K562 (cell line): Measurements from ENCODE around the gene GINS2. TPM values are rescaled to one million over a fixed set of nuclear protein-coding genes. Genes with fewer than 3 reads are reported as not detected.

Experiments
- ATAC-seq: fragments of 200-7000 bp; cut with Tn5 transposase; 3 replicates; pipeline ENCODE4 v1.9.1; 2020; ENCODE audit warnings: moderate library complexity
- BruUV-seq: library from RNA; stranded (reverse); fragments of 400-500 nt; replicated peaks from 2 replicates; lab custom pipeline; 2021; lab: Mats Ljungman, UMichigan
- CTCF ChIA-PET: fragments of 300-600 bp; formaldehyde crosslinking; extraction: SDS; loops from one replicate; lab custom pipeline; 2021; ENCODE audit warnings: low intra/inter-chr PET ratio; lab: Yijun Ruan, JAX
- POLR2A ChIA-PET: fragments of 300-600, 350-650 bp; sonication (Branson Sonifier 250); formaldehyde crosslinking; extraction: SDS; loops from one replicate; lab custom pipeline; 2021; ENCODE audit warnings: antibody characterized with exemption, inconsistent platforms; lab: Yijun Ruan, JAX
- DNase-seq, 4 experiments: peaks; one replicate each; pipeline versions ENCODE4 v3.0.0 to v3.0.0-alpha.2; 2011 to 2018; ENCODE audit warnings: low spot score in 3 of 4, mixed read lengths in 3 of 4; ENCODE audit errors: extremely low read depth in 1 of 4
- FAIRE-seq: peaks from 2 replicates; lab custom pipeline; 2011; peaks lifted over from hg19 to GRCh38; lab: Jason Lieb, UNC
- H2AFZ ChIP-seq: 2 replicates; pipeline ENCODE4 v1.6.0; 2011; ENCODE audit warnings: low read depth, low read length, control low read depth, inconsistent platforms
- H3K27ac ChIP-seq: fragments of 200-600 bp; 3 replicates; pipeline ENCODE4 v1.8.0; 2011; ENCODE audit warnings: low read depth, mild to moderate bottlenecking, control low read depth, inconsistent platforms, low read length, moderate library complexity, mixed read lengths; ENCODE audit errors: extremely low read depth
- H3K27me3 ChIP-seq, 2 experiments: fragments of 300-600 bp in 1 of 2; 2 replicates in 1 of 2; 3 replicates in 1 of 2; pipeline versions ENCODE4 v1.6.0 to v1.8.0; 2011; ENCODE audit warnings: inconsistent platforms in 2 of 2, low read length in 2 of 2, mild to moderate bottlenecking in 1 of 2, mixed read lengths in 1 of 2, moderate library complexity in 1 of 2; ENCODE audit not compliant: control insufficient read depth in 2 of 2, insufficient read depth in 2 of 2
- H3K36me3 ChIP-seq: fragments of 300-600 bp; 3 replicates; pipeline ENCODE4 v1.8.0; 2011; ENCODE audit warnings: mild to moderate bottlenecking, low read length, inconsistent platforms; ENCODE audit not compliant: control insufficient read depth, insufficient read depth
- H3K4me1 ChIP-seq, 2 experiments: fragments of 200-600 bp in 1 of 2; replicated peaks in 1 of 2; 2 replicates in 1 of 2; 3 replicates in 1 of 2; pipeline versions ENCODE4 v1.5.1 to v1.8.0; 2011; ENCODE audit warnings: inconsistent platforms in 2 of 2, low read length in 2 of 2, mild to moderate bottlenecking in 1 of 2, mixed read lengths in 1 of 2, moderate library complexity in 1 of 2; ENCODE audit not compliant: control insufficient read depth in 2 of 2, insufficient read depth in 2 of 2
- H3K4me2 ChIP-seq: 2 replicates; pipeline ENCODE4 v1.6.1; 2011; ENCODE audit warnings: low read length, control low read depth, inconsistent platforms, mixed read lengths; ENCODE audit not compliant: insufficient read depth
- H3K4me3 ChIP-seq: fragments of 200-600 bp; sonication (generic), shearing (Covaris generic); 2 replicates; pipeline ENCODE4 v1.5.1; 2016; ENCODE audit warnings: control low read depth, inconsistent platforms
- H3K79me2 ChIP-seq: fragments of 200-600 bp; 3 replicates; pipeline ENCODE4 v1.8.0; 2011; ENCODE audit warnings: low read length, inconsistent platforms; ENCODE audit not compliant: control insufficient read depth, insufficient read depth
- H3K9ac ChIP-seq, 2 experiments: 2 replicates each; pipeline versions ENCODE4 v1.6.0 to v1.6.1; 2011; ENCODE audit warnings: low read depth in 2 of 2, low read length in 2 of 2, control low read depth in 1 of 2, inconsistent platforms in 1 of 2, mild to moderate bottlenecking in 1 of 2, mixed read lengths in 1 of 2; ENCODE audit not compliant: insufficient read depth in 1 of 2
- H3K9me1 ChIP-seq: one replicate; pipeline ENCODE4 v1.6.0; 2011; ENCODE audit warnings: inconsistent platforms, mild to moderate bottlenecking, low read length, moderate library complexity; ENCODE audit not compliant: control insufficient read depth, insufficient read depth
- H3K9me3 ChIP-seq: replicated peaks from 2 replicates; pipeline ENCODE4 v1.5.1; 2011; ENCODE audit warnings: low read depth, low read length, inconsistent platforms; ENCODE audit not compliant: control insufficient read depth, insufficient read depth
- H4K20me1 ChIP-seq: replicated peaks from 2 replicates; pipeline ENCODE4 v1.6.1; 2011; ENCODE audit warnings: low read length, inconsistent platforms, mixed read lengths; ENCODE audit not compliant: control insufficient read depth, insufficient read depth
- WGBS: fragments of 100-300 bp; shearing (Covaris generic); methylation state at CpG from one replicate; pipeline ENCODE4 v1.1.6; 2016; ENCODE audit warnings: low coverage, mixed read lengths; ENCODE audit not compliant: insufficient coverage; ENCODE audit errors: missing lambda C conversion rate; 5-methylcytosine and 5-hydroxymethylcytosine counted together
- in situ Hi-C: fragments of 300-500 bp; cut with MboI; formaldehyde crosslinking; loops from 4 replicates; pipeline ENCODE4 v1.15.0; 2018; ENCODE audit warnings: inconsistent platforms, mixed read lengths
- intact Hi-C: fragments of 100-400 bp; cut with micrococcal nuclease; formaldehyde crosslinking; loops from 2 replicates; pipeline ENCODE4 v1.14.2; 2022
- polyA plus RNA-seq, 8 experiments: library from polyadenylated mRNA; depleted of rRNA in 4 of 8; stranded (reverse) in 5 of 8; unstranded in 3 of 8; fragments of >200 nt; fragmentation: Nextera tagmentation in 2 of 8; fragmentation: Illumina TruSeq in 1 of 8; extraction: Ambion mirVana in 2 of 8; extraction: Trizol in 1 of 8; gene quantifications; 2 replicates each; pipeline versions ENCODE4 v1.2.1 to v1.2.3, GENCODE V29; 2011 to 2014; ENCODE audit warnings: inconsistent platforms in 1 of 8, missing spikeins in 1 of 8
- total RNA-seq, 7 experiments: library from RNA; depleted of rRNA in 6 of 7; stranded (reverse); fragments of >200 nt in 6 of 7; fragmentation: Illumina TruSeq in 2 of 7; extraction: Trizol in 2 of 7; gene quantifications; 2 replicates each; pipeline versions ENCODE4 v1.2.1 to v1.2.3, GENCODE V29; 2011 to 2021; ENCODE audit warnings: low replicate concordance in 1 of 7
- TF ChIP-seq, protein P1 (sequence below): sonication (generic); formaldehyde crosslinking; IDR thresholded peaks from 2 replicates; pipeline ENCODE4 v1.8.1; 2023; ENCODE audit warnings: missing genetic modification reagents, mild to moderate bottlenecking, borderline replicate concordance
- TF ChIP-seq, protein P2 (sequence below), 3 experiments: fragments of 200-800 bp in 1 of 3; sonication (Bioruptor generic) in 1 of 3; sonication (generic) in 1 of 3; formaldehyde crosslinking in 1 of 3; IDR thresholded peaks; 2 replicates each; pipeline versions ENCODE4 v1.6.1 to v1.8.0; 2016 to 2022; ENCODE audit warnings: mild to moderate bottlenecking in 2 of 3, missing compliant biosample characterization in 2 of 3, missing genetic modification characterization in 2 of 3, missing genetic modification reagents in 1 of 3

GINS2 gene
- total and polyA plus RNA-seq, 9 of the 15 experiments (the other 6 are each of a cell fraction or from before 2014, with no cell fraction given) = 40.4 to 76.2 (median 44.6) TPM

DNA sequence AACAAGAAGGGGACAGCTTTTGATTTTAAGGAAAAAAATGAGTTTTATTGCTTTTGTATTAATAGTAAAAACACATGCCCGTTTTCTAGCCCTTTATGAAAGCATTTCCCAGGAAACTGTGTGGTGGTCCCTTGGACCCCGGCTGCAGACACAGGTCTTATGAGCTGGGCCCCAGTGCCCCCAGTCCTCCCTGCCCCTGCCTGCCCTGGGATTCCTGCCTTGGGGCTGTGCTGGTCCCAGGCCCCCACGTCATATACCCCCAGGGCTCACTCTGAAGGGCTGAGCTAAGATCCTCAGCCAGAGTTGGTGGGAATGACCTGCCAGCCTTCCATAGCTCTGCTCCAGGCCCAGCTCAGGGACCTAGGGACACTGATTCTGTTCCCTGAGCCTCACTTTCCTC, 30.8 kb downstream of the GINS2 start:
- H3K79me2 ChIP-seq = peaks cover 46% of the 10 kb centered on the region
- no peak overlapping the region for H3K4me3 ChIP-seq
- H3K27ac ChIP-seq = no peak overlapping the region
- no peaks in the 10 kb centered on the region for H3K9me3 ChIP-seq
- TF ChIP-seq, protein P1, sequence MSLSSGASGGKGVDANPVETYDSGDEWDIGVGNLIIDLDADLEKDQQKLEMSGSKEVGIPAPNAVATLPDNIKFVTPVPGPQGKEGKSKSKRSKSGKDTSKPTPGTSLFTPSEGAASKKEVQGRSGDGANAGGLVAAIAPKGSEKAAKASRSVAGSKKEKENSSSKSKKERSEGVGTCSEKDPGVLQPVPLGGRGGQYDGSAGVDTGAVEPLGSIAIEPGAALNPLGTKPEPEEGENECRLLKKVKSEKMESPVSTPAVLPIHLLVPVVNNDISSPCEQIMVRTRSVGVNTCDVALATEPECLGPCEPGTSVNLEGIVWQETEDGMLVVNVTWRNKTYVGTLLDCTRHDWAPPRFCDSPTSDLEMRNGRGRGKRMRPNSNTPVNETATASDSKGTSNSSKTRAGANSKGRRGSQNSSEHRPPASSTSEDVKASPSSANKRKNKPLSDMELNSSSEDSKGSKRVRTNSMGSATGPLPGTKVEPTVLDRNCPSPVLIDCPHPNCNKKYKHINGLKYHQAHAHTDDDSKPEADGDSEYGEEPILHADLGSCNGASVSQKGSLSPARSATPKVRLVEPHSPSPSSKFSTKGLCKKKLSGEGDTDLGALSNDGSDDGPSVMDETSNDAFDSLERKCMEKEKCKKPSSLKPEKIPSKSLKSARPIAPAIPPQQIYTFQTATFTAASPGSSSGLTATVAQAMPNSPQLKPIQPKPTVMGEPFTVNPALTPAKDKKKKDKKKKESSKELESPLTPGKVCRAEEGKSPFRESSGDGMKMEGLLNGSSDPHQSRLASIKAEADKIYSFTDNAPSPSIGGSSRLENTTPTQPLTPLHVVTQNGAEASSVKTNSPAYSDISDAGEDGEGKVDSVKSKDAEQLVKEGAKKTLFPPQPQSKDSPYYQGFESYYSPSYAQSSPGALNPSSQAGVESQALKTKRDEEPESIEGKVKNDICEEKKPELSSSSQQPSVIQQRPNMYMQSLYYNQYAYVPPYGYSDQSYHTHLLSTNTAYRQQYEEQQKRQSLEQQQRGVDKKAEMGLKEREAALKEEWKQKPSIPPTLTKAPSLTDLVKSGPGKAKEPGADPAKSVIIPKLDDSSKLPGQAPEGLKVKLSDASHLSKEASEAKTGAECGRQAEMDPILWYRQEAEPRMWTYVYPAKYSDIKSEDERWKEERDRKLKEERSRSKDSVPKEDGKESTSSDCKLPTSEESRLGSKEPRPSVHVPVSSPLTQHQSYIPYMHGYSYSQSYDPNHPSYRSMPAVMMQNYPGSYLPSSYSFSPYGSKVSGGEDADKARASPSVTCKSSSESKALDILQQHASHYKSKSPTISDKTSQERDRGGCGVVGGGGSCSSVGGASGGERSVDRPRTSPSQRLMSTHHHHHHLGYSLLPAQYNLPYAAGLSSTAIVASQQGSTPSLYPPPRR = no peak
- TF ChIP-seq, protein P2, sequence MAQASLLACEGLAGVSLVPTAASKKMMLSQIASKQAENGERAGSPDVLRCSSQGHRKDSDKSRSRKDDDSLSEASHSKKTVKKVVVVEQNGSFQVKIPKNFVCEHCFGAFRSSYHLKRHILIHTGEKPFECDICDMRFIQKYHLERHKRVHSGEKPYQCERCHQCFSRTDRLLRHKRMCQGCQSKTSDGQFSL (CRISPR knock-in tag; IDR thresholded peaks at IDR 0.05) = no peak
- TF ChIP-seq, protein P2 (tag; IDR thresholded peaks at IDR 0.05) = no peak
- TF ChIP-seq, all 486 proteins: peak for 0
- in situ Hi-C loops = no loop called here
- peaks cover 4% of the 10 kb centered on the region for H3K9me1 ChIP-seq
- no peak for FAIRE-seq
- intact Hi-C loops = no loop called here
- H3K27me3 ChIP-seq = no peaks in the 10 kb centered on the region
- POLR2A ChIA-PET = interaction anchor here (1.1 to 3.1 kb wide), 3 partner anchors 8 to 21 kb away, joined by 3 to 10 read pairs (median 9); no protein-coding TSS in a partner anchor
- H2AFZ ChIP-seq = no peak overlapping the region
- ATAC-seq = no peak
- no peak overlapping the region for H3K4me2 ChIP-seq
- WGBS = 88% methylated on average over 3 of the region's 3 CpGs
- no peak for DNase-seq
- CTCF ChIA-PET = no interaction called here
- H4K20me1 ChIP-seq = peaks cover 52% of the 10 kb centered on the region
- no TSS peak for BruUV-seq
- peaks cover 98% of the 10 kb centered on the region for H3K36me3 ChIP-seq
- peaks cover 0 to 48% of the 10 kb centered on the region in 2 experiments; a peak in 3 of 5 replicates for H3K4me1 ChIP-seq
- no peak overlapping the region for H3K9ac ChIP-seq
